Loucy (cell line): ENCODE results near the gene NKAIN4.

Source experiments
- CTCF ChIP-seq: fragments of 200-600 bp; sonication (generic); conservative IDR thresholded peaks from 2 replicates; pipeline ENCODE4 v1.5.1; 2014; ENCODE audit warnings: mild to moderate bottlenecking, antibody characterized with exemption, low read length
- EZH2phosphoT487 ChIP-seq: fragments of 200-600 bp; IDR thresholded peaks from 2 replicates; pipeline ENCODE4 v1.6.1; 2018; ENCODE audit warnings: antibody characterized with exemption, mild to moderate bottlenecking, moderate library complexity, borderline replicate concordance

DNA sequence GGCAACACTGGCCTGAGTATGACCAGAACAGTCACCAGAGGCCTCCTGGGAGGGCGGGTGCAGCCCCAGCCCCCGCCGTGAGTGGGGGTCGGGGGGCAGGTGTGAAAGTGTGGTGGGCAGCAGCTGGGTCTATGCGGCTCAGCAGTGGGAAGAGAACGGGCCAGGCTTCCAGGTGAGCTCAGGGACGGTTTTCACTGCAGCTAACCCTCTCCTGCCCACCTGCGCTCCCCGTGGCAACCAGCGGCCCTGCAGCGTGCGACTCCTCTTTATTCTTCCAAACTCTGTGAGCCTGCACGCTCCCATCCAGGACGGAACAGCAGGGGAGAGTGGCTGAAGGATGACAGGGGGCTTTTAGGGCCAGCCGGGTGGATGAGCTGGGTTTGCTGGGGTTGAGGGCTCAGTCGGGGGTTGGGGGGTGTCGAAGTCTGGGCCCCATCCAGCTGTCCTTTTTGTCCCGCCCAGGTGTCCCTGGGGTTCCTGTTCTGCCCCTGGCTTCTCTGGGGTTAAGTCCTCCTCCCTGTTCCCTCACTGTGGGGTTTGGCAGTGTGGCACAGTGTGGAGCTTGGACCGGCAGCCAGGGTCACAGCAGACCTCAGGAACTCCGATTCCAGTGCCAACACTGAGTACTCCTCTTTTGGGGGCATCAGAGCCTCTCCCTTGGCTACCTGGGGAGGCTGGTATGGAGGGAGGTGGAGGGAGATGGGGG, 19.4 kb downstream of the NKAIN4 start:
- no peak; the same call in 1 of the 2 replicates for TF ChIP-seq CTCF
- no peak for TF ChIP-seq EZH2phosphoT487
